Activated T-cell treated with anti-CD3 and anti-CD28 coated beads, Interleukin-2, amount 50 U/mL, for 24 hours (primary cell): ENCODE results near the gene UFSP2.
"Not testable (repeated sequence)": the region's sequence is repeated elsewhere in the genome, so short reads cannot be mapped to it uniquely, and the experiment has no call there.

Experiments used
- DNase-seq: peaks from one replicate; pipeline ENCODE4 v3.0.0-alpha.2; 2020
- H3K27ac Mint-ChIP-seq: 2 replicates; pipeline ENCODE4 v1.8.0; 2020; ENCODE audit warnings: mild to moderate bottlenecking, mixed read lengths
- H3K27me3 Mint-ChIP-seq: 2 replicates; pipeline ENCODE4 v1.8.0; 2020; ENCODE audit warnings: mixed read lengths
- H3K36me3 Mint-ChIP-seq: 2 replicates; pipeline ENCODE4 v1.8.0; 2020; ENCODE audit warnings: low read depth, mixed read lengths
- H3K4me1 Mint-ChIP-seq: 2 replicates; pipeline ENCODE4 v1.8.0; 2020; ENCODE audit warnings: low read depth, mixed read lengths
- H3K4me3 Mint-ChIP-seq: 2 replicates; pipeline ENCODE4 v1.8.0; 2020; ENCODE audit warnings: mild to moderate bottlenecking, moderate library complexity, mixed read lengths
- H3K9me3 Mint-ChIP-seq: 2 replicates; pipeline ENCODE4 v1.8.0; 2020; ENCODE audit warnings: mixed read lengths

Gene UFSP2

GRCh38 chr4:185382754-185383153, 43.0 kb downstream of the UFSP2 start:
- H3K27me3 Mint-ChIP-seq = peaks cover 27% of the 10 kb centered on the region
- H3K36me3 Mint-ChIP-seq = no peaks in the 10 kb centered on the region
- DNase-seq = no peak
- H3K4me3 Mint-ChIP-seq = no peak overlapping the region
- peaks cover 7% of the 10 kb centered on the region for H3K9me3 Mint-ChIP-seq
- peaks cover 12% of the 10 kb centered on the region for H3K4me1 Mint-ChIP-seq
- no peak overlapping the region for H3K27ac Mint-ChIP-seq

- DNase-seq = no peak
These were observed 44.2 kb downstream of the UFSP2 start for GRCh38 chr4:185381288-185382196.

GRCh38 chr4:185380320-185380719, 45.4 kb downstream of the UFSP2 start:
- Mint-ChIP-seq H3K36me3 (no peaks in the 10 kb centered on the region), H3K27ac (no peak overlapping the region), H3K27me3 (peaks cover 18% of the 10 kb centered on the region), H3K4me3 (no peak overlapping the region), H3K4me1 (peaks cover 9% of the 10 kb centered on the region), H3K9me3 (peaks cover 7% of the 10 kb centered on the region)
- DNase-seq = no peak

More at GRCh38 chr4:185381288-185382196, 44.2 kb downstream of the UFSP2 start:
- Mint-ChIP-seq H3K9me3 (peaks cover 7% of the 10 kb centered on the region), H3K4me3 (no peak overlapping the region), H3K36me3 (no peaks in the 10 kb centered on the region), H3K27me3 (peaks cover 27% of the 10 kb centered on the region), H3K27ac (no peak overlapping the region), H3K4me1 (peaks cover 12% of the 10 kb centered on the region)

GRCh38 chr4:185379326-185380295, 46.2 kb downstream of the UFSP2 start:
- no peak for DNase-seq
- Mint-ChIP-seq H3K9me3 (peaks cover 7% of the 10 kb centered on the region), H3K36me3 (no peaks in the 10 kb centered on the region), H3K27ac (no peak overlapping the region), H3K4me1 (peaks cover 3% of the 10 kb centered on the region), H3K4me3 (no peak overlapping the region), H3K27me3 (peaks cover 11% of the 10 kb centered on the region)

GRCh38 chr4:185378264-185378663, 47.5 kb downstream of the UFSP2 start:
- no peaks in the 10 kb centered on the region for H3K36me3 Mint-ChIP-seq
- no peaks in the 10 kb centered on the region for H3K27me3 Mint-ChIP-seq
- H3K4me3 Mint-ChIP-seq = no peak overlapping the region
- H3K4me1 Mint-ChIP-seq = no peaks in the 10 kb centered on the region
- H3K9me3 Mint-ChIP-seq = peaks cover 7% of the 10 kb centered on the region
- no peak for DNase-seq
- H3K27ac Mint-ChIP-seq = no peak overlapping the region

GRCh38 chr4:185374573-185374972, 51.2 kb downstream of the UFSP2 start:
- Mint-ChIP-seq H3K4me1 (no peaks in the 10 kb centered on the region), H3K4me3 (no peak overlapping the region), H3K36me3 (peaks cover 18% of the 10 kb centered on the region), H3K27me3 (no peaks in the 10 kb centered on the region), H3K9me3 (no peaks in the 10 kb centered on the region), H3K27ac (no peak overlapping the region)
- no peak for DNase-seq

GRCh38 chr4:185374027-185374426, 51.7 kb downstream of the UFSP2 start:
- no peak overlapping the region for H3K27ac Mint-ChIP-seq
- no peaks in the 10 kb centered on the region for H3K9me3 Mint-ChIP-seq
- no peak overlapping the region for H3K4me3 Mint-ChIP-seq
- H3K36me3 Mint-ChIP-seq = peaks cover 18% of the 10 kb centered on the region
- no peaks in the 10 kb centered on the region for H3K4me1 Mint-ChIP-seq
- no peaks in the 10 kb centered on the region for H3K27me3 Mint-ChIP-seq
- DNase-seq = no peak

GRCh38 chr4:185371702-185372101, 54.1 kb downstream of the UFSP2 start:
- H3K27me3 Mint-ChIP-seq = no peaks in the 10 kb centered on the region
- no peaks in the 10 kb centered on the region for H3K9me3 Mint-ChIP-seq
- no peak overlapping the region for H3K4me3 Mint-ChIP-seq
- no peak for DNase-seq
- H3K36me3 Mint-ChIP-seq = peaks cover 21% of the 10 kb centered on the region
- H3K27ac Mint-ChIP-seq = no peak overlapping the region
- no peaks in the 10 kb centered on the region for H3K4me1 Mint-ChIP-seq

- Mint-ChIP-seq H3K9me3 (no peaks in the 10 kb centered on the region), H3K27me3 (no peaks in the 10 kb centered on the region), H3K4me3 (no peak overlapping the region), H3K27ac (no peak overlapping the region), H3K4me1 (no peaks in the 10 kb centered on the region), H3K36me3 (peaks cover 21% of the 10 kb centered on the region)
- DNase-seq = no peak
These were observed 55.4 kb downstream of the UFSP2 start for GRCh38 chr4:185370268-185370949.

- Mint-ChIP-seq H3K27me3 (no peaks in the 10 kb centered on the region), H3K4me1 (no peaks in the 10 kb centered on the region), H3K27ac (no peak overlapping the region), H3K36me3 (peaks cover 21% of the 10 kb centered on the region), H3K4me3 (no peak overlapping the region), H3K9me3 (no peaks in the 10 kb centered on the region)
- DNase-seq = no peak
These were observed 56.0 kb downstream of the UFSP2 start for GRCh38 chr4:185369731-185370130.

GRCh38 chr4:185364886-185365285, 60.9 kb downstream of the UFSP2 start:
- Mint-ChIP-seq H3K36me3 (peaks cover 26% of the 10 kb centered on the region), H3K9me3 (no peaks in the 10 kb centered on the region), H3K4me3 (no peak overlapping the region), H3K27me3 (no peaks in the 10 kb centered on the region), H3K27ac (no peak overlapping the region), H3K4me1 (no peaks in the 10 kb centered on the region)
- DNase-seq = no peak

GRCh38 chr4:185363251-185363650, 62.5 kb downstream of the UFSP2 start:
- Mint-ChIP-seq H3K36me3 (peaks cover 34% of the 10 kb centered on the region), H3K4me3 (no peak overlapping the region), H3K4me1 (no peaks in the 10 kb centered on the region), H3K9me3 (no peaks in the 10 kb centered on the region), H3K27me3 (no peaks in the 10 kb centered on the region), H3K27ac (no peak overlapping the region)
- no peak for DNase-seq

- not testable (repeated sequence) for H3K9me3 Mint-ChIP-seq, H3K27me3 Mint-ChIP-seq, H3K27ac Mint-ChIP-seq, DNase-seq, H3K4me3 Mint-ChIP-seq, H3K4me1 Mint-ChIP-seq
- peaks cover 38% of the 10 kb centered on the region for H3K36me3 Mint-ChIP-seq
These were observed 63.2 kb downstream of the UFSP2 start for GRCh38 chr4:185362570-185362969.

- no peak overlapping the region for H3K4me3 Mint-ChIP-seq
- no peaks in the 10 kb centered on the region for H3K9me3 Mint-ChIP-seq
- no peaks in the 10 kb centered on the region for H3K27me3 Mint-ChIP-seq
- peaks cover 8% of the 10 kb centered on the region for H3K4me1 Mint-ChIP-seq
- H3K27ac Mint-ChIP-seq = no peak overlapping the region
- H3K36me3 Mint-ChIP-seq = peaks cover 42% of the 10 kb centered on the region
- DNase-seq = no peak
These were observed 63.9 kb downstream of the UFSP2 start for GRCh38 chr4:185361872-185362271.
